ENCODE results near the gene ZBTB7A.

Gene ZBTB7A

GRCh38 chr19:4058693-4059452 is 7.8 kb downstream of the ZBTB7A start:
- Histone ChIP-seq H3K79me1 (replicated peaks; ENCODE audit: low read length, poor library complexity, severe bottlenecking) (no peaks in the 10 kb centered on the region), H4K8ac (ENCODE audit: low read length) (peak overlapping the region; percentile 90), H3K14ac (ENCODE audit: low read length in 2 of 2) (peak overlapping the region in 1 of 2 experiments; percentile 37), H3K36me3 (ENCODE audit: control insufficient read depth in 1 of 2, insufficient read depth in 2 of 2, low read depth in 1 of 2, low read length in 2 of 2) (peaks cover 37 to 78% of the 10 kb centered on the region in 2 experiments), H3K9ac (ENCODE audit: low read length) (peak overlapping the region; percentile 88), H2BK15ac (ENCODE audit: low read depth, poor library complexity, severe bottlenecking) (peak overlapping the region; percentile 95), H3K23ac (ENCODE audit: low read length in 2 of 2) (no peak overlapping the region), H2BK5ac (ENCODE audit: low read depth, low read length, poor library complexity, severe bottlenecking) (peak overlapping the region; percentile 77), H2BK120ac (ENCODE audit: low read depth, low read length) (peak overlapping the region; percentile 86), H3K18ac (ENCODE audit: low read depth in 1 of 2, low read length in 2 of 2) (peak overlapping the region; percentile 94 to 95), H2BK12ac (ENCODE audit: low read length in 2 of 2) (peak overlapping the region; percentile 70 to 78), H4K91ac (ENCODE audit: low read length) (peak overlapping the region; percentile 96), H3K4me2 (ENCODE audit: low read length, poor library complexity, severe bottlenecking) (peak overlapping the region; percentile 60), H3K4ac (ENCODE audit: low read depth in 1 of 2, low read length in 2 of 2) (peak overlapping the region; percentile 84 to 91), H2AFZ (ENCODE audit: low read depth, low read length) (no peak overlapping the region), H3K27me3 (ENCODE audit: control insufficient read depth in 1 of 2, insufficient read depth in 1 of 2, low read length in 2 of 2) (no peaks in the 10 kb centered on the region), H2AK5ac (ENCODE audit: low read length, severe bottlenecking) (peak overlapping the region; percentile 94), H3K27ac (ENCODE audit: low read length, poor library complexity, severe bottlenecking) (peak overlapping the region; percentile 83), H3K9me3 (ENCODE audit: control insufficient read depth, low read length) (no peaks in the 10 kb centered on the region), H3K4me3 (ENCODE audit: insufficient read depth in 1 of 2, low read depth in 1 of 2, low read length in 2 of 2) (peak overlapping the region in 1 of 2 experiments; percentile 51), H3K4me1 (ENCODE audit: control insufficient read depth, insufficient read depth, low read depth, low read length) (peaks cover 61% of the 10 kb centered on the region)
- WGBS, result 72% methylated on average over 23 of the region's 30 CpGs
- DNase-seq, result no peak

GRCh38 chr19:4057931-4058692 is 8.6 kb downstream of the ZBTB7A start:
- Histone ChIP-seq H3K79me1 (replicated peaks; ENCODE audit: low read length, poor library complexity, severe bottlenecking) (no peaks in the 10 kb centered on the region), H3K14ac (ENCODE audit: low read length in 2 of 2) (peak overlapping the region in 1 of 2 experiments; percentile 37), H3K4me1 (ENCODE audit: control insufficient read depth, insufficient read depth, low read depth, low read length) (peaks cover 61% of the 10 kb centered on the region), H3K4me3 (ENCODE audit: insufficient read depth in 1 of 2, low read depth in 1 of 2, low read length in 2 of 2) (peak overlapping the region; percentile 20 to 58), H2BK120ac (ENCODE audit: low read depth, low read length) (peak overlapping the region; percentile 86), H2BK5ac (ENCODE audit: low read depth, low read length, poor library complexity, severe bottlenecking) (peak overlapping the region; percentile 77), H2AK5ac (ENCODE audit: low read length, severe bottlenecking) (peak overlapping the region; percentile 94), H4K8ac (ENCODE audit: low read length) (peak overlapping the region; percentile 90), H3K9ac (ENCODE audit: low read length) (peak overlapping the region; percentile 88), H3K23ac (ENCODE audit: low read length in 2 of 2) (no peak overlapping the region), H4K91ac (ENCODE audit: low read length) (peak overlapping the region; percentile 96), H3K4ac (ENCODE audit: low read depth in 1 of 2, low read length in 2 of 2) (peak overlapping the region; percentile 84 to 91), H3K27me3 (ENCODE audit: control insufficient read depth in 1 of 2, insufficient read depth in 1 of 2, low read length in 2 of 2) (no peaks in the 10 kb centered on the region), H3K4me2 (ENCODE audit: low read length, poor library complexity, severe bottlenecking) (peak overlapping the region; percentile 60), H3K18ac (ENCODE audit: low read depth in 1 of 2, low read length in 2 of 2) (peak overlapping the region; percentile 94 to 95), H2AFZ (ENCODE audit: low read depth, low read length) (no peak overlapping the region), H3K27ac (ENCODE audit: low read length, poor library complexity, severe bottlenecking) (peak overlapping the region; percentile 83), H2BK12ac (ENCODE audit: low read length in 2 of 2) (peak overlapping the region; percentile 76 to 78), H3K9me3 (ENCODE audit: control insufficient read depth, low read length) (no peaks in the 10 kb centered on the region), H2BK15ac (ENCODE audit: low read depth, poor library complexity, severe bottlenecking) (peak overlapping the region; percentile 95), H3K36me3 (ENCODE audit: control insufficient read depth in 1 of 2, insufficient read depth in 2 of 2, low read depth in 1 of 2, low read length in 2 of 2) (peaks cover 40 to 78% of the 10 kb centered on the region in 2 experiments)
- 26% methylated on average over 19 of the region's 22 CpGs for WGBS
- peak; percentile 93 for DNase-seq

- Histone ChIP-seq H3K4me3 (ENCODE audit: insufficient read depth in 1 of 2, low read depth in 1 of 2, low read length in 2 of 2) (no peak overlapping the region), H3K36me3 (ENCODE audit: control insufficient read depth in 1 of 2, insufficient read depth in 2 of 2, low read depth in 1 of 2, low read length in 2 of 2) (peaks cover 42 to 66% of the 10 kb centered on the region in 2 experiments), H3K4ac (ENCODE audit: low read depth in 1 of 2, low read length in 2 of 2) (no peak overlapping the region), H3K4me1 (ENCODE audit: control insufficient read depth, insufficient read depth, low read depth, low read length) (peaks cover 57% of the 10 kb centered on the region), H3K18ac (ENCODE audit: low read depth in 1 of 2, low read length in 2 of 2) (no peak overlapping the region), H4K8ac (ENCODE audit: low read length) (no peak overlapping the region), H2AK5ac (ENCODE audit: low read length, severe bottlenecking) (no peak overlapping the region), H2BK12ac (ENCODE audit: low read length in 2 of 2) (no peak overlapping the region), H2BK120ac (ENCODE audit: low read depth, low read length) (no peak overlapping the region), H3K4me2 (ENCODE audit: low read length, poor library complexity, severe bottlenecking) (no peak overlapping the region), H3K27me3 (ENCODE audit: control insufficient read depth in 1 of 2, insufficient read depth in 1 of 2, low read length in 2 of 2) (no peaks in the 10 kb centered on the region), H2BK15ac (ENCODE audit: low read depth, poor library complexity, severe bottlenecking) (no peak overlapping the region), H4K91ac (ENCODE audit: low read length) (peak overlapping the region; percentile 20), H3K79me1 (replicated peaks; ENCODE audit: low read length, poor library complexity, severe bottlenecking) (no peaks in the 10 kb centered on the region), H2BK5ac (ENCODE audit: low read depth, low read length, poor library complexity, severe bottlenecking) (no peak overlapping the region), H2AFZ (ENCODE audit: low read depth, low read length) (no peak overlapping the region), H3K14ac (ENCODE audit: low read length in 2 of 2) (no peak overlapping the region), H3K9me3 (ENCODE audit: control insufficient read depth, low read length) (no peaks in the 10 kb centered on the region), H3K9ac (ENCODE audit: low read length) (no peak overlapping the region), H3K23ac (ENCODE audit: low read length in 2 of 2) (no peak overlapping the region), H3K27ac (ENCODE audit: low read length, poor library complexity, severe bottlenecking) (no peak overlapping the region)
- WGBS, result 93% methylated on average over 15 of the region's 20 CpGs
- DNase-seq, result no peak
These were observed 11.5 kb downstream of the ZBTB7A start for GRCh38 chr19:4055209-4055552.

All from mesenchymal stem cell (in vitro differentiated cells and primary cell).